ENCODE results near the gene SCUBE1.

The SCUBE1 gene

DNA sequence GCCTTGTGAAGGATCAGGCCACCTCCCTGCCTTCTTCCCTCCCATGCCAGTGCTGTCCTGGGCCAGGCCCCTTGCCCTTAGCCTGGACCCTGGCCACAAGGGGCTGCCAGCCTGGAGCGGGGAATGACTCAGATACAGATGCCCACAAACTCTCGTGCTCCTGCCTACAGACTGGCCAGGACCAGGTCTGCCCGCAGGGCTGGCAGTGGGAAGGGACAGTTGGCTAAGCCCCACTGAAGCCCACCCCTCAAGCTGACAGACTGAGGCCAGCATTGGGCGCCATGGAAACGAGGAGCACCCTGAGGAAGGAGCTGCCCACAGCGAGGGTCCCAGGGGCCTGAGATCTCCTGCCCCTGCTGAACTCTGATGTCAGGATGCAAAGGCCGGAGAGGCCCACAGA is 14.1 kb downstream of the SCUBE1 start:
- DNase-seq (ENCODE audit: low spot score) = no peak
- no peak for FAIRE-seq

DNA sequence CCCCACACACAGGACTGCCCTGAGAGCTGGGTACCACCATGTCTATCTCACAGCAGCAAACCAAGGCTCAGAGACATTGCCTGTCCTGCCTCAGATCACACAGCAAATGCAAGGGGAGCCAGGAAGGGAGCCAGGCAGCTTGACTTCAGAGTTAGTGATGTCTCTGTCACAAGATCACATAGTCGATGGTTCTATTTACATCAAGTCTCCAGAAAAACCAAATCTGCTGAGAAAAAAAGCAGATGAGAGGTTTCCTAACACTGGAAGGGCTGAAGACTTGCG is 16.1 kb downstream of the SCUBE1 start:
- DNase-seq (ENCODE audit: low spot score) (no peak), FAIRE-seq (no peak)

DNA sequence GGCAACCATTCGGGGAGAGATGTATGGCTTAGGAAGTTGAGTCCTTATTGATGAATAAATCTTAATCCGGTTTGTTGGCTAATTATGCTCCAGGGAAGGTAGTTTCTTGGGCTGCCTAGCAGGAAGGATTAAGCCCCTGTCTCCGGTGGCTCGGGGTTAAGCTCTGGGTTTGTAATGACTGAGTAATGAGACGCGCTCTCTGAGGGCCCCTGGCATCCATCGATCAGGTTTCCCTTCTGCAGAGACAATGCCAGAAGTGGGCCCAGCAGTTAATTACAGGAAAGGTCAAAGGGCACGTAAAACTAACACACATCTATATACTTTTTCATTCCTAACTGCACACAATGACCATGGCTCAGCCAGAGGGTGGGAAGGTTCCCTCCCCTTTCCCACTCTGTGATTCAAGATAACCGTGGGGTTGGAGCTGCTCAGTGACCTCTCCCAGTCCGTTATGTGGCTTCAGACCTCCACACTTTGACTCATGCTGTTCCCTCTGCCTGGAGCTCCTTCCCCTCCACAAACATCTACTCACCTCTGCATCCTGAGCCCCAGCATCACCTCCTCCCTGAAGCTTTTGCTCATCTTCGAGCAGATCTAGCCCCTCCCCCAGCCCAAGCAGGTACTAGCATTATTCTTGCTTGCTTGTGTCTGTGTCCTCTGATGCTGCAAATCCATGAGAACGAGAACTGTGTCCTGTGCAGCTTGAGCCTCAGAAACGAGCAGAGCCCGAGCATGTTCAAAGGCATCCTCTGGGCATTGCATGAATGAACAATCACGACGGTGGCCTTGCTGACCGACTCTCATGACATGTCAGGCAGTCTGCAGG is 16.6 kb downstream of the SCUBE1 start:
- FAIRE-seq = no peak
- no peak for DNase-seq (ENCODE audit: low spot score)

DNA sequence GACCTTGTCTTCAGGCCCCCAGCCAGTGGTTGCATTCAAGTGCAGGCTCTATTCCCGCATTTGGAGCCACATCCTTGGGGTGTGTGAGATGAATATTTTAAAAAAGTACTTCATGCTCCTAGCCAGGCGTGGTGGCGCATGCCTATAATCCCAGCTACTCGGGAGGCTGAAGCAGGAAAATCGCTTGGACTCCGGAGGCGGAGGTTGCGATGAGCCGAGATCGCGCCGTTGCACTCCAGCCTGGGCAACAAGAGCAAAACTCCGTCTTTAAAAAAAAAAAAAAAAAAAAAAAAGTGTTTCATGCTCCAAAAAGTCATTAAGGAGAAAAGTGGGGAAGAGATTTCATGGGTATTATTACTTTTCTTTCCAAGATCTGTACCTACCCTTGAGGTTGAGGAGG is 18.0 kb downstream of the SCUBE1 start:
- FAIRE-seq (no peak), DNase-seq (ENCODE audit: low spot score) (no peak)

DNA sequence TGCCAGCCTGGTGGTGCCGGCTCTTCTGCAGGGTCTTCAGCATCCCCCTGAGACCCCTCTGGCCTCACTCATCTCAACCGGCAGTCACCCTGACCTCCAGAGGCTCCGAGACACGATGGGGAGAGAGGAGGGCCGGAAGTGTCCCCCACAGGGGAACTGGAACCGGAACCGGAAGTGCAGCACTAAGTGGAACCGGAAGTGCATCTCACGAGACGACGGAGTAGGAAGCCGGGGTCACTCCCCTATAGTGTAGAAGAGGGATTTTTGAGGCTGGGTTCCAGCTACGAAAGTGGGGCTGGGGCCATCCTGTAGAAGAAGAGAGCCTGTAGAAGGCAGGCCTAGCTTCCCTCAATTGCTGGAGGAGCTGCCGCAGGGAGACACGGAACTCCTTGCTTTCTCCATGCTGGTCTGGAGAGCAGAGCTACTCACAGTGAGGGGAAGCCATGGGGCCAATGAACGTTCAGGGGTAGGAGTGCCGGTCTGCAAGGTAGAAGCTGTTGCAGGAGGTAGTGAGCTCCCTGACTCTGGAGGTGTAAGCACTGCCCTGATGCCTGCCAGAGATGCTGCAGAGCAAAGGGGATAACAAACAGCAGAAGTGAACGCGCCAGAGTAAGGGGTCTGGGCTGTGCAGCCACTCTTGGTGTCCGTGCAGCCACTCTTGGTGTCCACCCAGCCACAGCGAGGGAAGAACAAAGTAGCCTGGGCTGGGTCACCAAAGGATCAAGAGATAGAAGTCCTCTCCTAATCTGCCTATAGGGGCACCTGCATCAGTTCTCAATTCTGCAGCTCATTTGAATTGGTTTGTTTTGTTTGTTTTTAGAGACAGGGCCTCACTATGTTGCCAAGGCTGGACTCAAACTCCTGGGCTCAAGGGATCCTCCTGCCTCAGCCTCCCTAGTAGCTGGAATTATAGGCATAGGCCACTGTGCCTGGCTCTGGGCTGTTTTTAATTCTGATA is 21.9 kb downstream of the SCUBE1 start:
- FAIRE-seq (no peak), DNase-seq (ENCODE audit: low spot score) (no peak)

DNA sequence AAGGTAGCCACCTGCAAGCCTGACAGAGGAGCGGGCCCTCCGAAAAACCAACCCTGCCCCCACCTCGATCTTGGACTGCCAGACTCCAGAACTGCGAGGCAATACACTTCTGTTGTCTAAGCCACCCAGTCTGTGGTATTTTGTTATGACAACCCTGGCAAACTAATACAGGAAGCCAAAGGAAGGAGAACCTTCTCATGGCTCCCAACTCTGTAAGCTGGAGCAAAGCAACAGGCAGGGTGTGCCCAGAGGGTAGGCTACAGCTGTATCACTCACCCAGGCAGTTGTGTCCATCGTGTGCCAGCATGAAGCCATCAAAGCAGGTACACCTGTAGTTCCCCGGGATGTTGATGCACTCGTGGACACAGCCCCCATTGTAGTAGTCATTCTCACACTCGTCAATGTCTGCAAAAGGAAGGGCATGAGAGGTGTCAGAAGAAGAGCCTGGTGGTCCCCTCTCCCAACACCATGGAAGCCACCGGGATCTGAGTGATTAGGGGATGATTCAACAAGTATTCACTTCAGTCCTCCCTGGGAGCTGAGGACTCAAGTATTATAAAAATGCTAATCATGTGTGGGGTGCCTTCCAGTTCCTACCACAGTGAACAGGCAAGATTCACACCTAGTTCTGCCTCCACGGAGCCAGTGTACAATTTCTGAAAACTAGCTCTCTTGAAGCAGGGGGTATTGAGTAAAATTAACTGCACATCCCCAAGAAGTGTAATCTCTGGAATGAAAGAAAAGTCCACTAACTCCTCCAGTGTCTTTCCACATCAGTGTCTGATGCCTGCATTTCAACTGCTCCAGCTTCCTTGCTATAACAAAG is 23.3 kb downstream of the SCUBE1 start:
- FAIRE-seq (no peak), DNase-seq (ENCODE audit: low spot score) (no peak)

DNA sequence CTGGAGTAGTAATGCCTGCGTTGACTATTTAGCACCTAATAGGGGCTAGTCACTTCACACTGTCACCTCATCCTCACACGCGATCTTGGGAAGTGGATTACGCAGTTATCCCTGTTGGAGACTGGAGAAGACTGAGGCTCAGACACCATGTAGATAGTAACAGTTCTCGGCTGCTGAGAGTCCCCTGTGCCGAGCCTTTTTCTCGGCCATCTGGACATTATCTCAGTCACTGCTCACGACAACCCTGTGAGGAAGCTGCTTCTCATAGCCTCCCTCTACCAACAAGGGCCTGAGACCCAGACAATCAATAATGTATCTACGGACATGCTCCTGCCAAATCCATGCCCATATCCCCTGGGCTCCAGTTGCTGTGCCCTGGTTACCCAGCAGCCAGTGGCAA is 25.9 kb downstream of the SCUBE1 start:
- FAIRE-seq (no peak), DNase-seq (ENCODE audit: low spot score) (no peak)

DNA sequence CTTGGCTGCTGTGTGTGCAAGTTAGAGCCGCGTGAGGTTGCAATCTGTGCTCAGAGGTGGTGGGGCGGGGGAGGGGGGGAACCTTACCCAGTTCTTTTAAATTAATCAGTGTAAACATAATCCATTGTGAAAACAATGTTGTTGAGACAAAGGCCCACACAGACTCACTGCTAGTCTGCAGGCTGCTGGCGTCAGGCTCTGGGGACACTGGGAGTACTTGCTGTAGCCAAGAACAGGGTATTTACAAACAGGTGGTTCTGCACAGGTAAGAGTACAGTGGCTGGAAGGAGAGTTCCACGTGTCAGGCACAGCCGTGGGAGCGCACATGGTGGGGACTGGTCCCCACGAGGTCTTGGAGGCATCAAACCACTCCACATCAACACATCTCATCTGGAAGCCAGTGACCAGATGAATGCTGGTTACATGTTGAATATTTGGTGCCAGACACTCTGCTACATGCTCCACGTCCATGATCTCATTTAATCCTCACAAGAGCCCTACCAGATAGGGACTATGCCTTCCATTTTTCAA is 27.4 kb downstream of the SCUBE1 start:
- DNase-seq (ENCODE audit: low spot score) = no peak
- FAIRE-seq = no peak

DNA sequence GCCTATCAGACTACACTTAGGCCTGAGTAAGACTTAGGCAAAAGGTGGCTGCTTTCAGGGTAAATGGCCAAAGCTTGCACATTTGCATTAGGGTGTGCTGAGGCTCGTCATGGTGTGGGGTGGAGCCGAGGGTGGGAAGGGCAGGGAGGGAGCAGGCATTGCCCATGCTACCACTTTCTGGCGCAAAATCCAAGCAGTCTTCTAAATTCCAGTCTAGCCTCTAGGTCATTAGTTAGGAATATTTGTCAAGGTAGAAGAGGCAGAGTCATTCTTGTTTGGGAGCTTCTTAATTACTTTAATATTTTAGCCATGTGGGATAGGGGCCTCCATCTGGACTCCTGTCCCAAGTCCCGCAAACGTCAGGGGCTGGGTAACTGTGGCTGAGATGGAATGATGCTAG is 28.6 kb downstream of the SCUBE1 start:
- FAIRE-seq (no peak), DNase-seq (ENCODE audit: low spot score) (no peak)

DNA sequence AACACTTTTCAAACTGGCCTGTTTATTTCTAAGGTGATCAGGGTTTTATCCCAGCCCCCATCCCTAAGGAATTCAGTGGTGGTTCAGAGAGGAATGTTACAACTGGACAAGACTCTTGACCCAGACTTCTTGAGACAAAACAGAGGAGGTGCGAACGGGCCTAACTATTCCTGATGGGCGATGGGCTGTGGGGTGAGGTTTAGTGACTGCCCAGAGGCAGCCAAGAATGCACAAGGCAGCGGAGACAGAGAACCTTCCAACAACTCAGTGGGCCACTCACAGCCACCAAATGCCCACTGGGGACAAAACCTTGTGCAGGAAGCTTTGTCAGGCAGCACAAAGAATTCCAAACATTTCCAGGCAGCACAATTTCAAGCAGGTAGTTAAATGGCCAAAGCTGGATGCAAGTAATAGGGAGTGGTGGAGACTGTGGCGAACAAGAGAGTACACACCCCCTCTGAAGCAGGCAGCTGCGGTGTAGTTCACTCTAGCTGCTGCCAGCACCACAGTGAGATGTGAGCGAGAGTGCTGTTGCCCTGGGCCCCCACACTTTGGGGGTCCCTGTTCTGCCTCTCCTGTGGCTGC is 29.2 kb downstream of the SCUBE1 start:
- DNase-seq (ENCODE audit: low spot score) (no peak), FAIRE-seq (no peak)

DNA sequence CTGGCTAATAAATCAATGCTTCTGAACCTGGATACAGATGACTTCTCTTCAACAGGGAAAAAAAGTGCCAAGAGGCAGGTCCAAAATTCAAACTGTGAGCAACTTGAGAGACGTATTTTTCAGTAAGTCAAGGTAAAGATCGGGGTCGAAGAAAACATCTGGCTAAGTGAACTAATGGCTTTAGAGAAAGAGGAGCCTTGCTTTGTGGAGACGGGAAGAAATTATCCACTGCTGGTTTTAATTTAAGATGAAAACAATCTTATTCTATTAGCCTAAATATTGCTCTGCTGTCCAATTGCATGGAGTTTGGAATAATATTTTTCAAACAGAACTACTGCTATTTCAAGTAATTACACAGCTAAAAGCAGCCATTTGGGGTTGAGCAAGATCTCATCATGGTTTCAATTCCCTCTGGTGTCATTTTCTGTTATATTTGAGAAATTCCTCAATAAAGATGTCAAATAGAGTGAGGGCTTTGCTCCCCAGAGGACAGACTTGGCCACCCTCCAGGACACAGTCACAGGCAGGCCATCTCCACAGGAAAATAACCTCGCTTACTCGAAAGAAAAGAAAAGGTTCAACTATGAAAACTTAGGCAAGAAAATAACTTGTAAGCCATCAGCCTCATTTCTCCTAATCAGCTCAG is 29.8 kb downstream of the SCUBE1 start:
- no peak for FAIRE-seq
- DNase-seq (ENCODE audit: low spot score) = no peak

DNA sequence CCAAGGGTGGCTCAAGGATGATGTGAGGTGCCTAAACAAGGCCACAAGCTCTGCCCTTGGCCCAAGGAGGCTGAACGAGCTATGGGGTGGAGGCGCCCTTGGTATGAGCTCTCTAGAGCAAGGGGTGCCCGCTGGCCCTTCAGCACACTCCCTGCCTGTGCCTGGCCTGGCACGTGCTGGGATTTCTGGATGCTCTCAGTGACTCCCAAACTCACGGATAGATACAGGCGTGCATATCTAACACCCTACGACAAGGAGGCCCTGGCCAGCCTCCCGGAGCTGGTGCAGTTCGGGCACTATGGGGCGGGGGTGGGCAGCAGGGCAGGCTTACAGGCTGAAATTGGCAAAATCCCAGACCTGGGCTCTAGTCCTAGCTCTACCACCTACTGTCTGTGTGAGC is 30.6 kb downstream of the SCUBE1 start:
- no peak for FAIRE-seq
- no peak for DNase-seq (ENCODE audit: low spot score)

DNA sequence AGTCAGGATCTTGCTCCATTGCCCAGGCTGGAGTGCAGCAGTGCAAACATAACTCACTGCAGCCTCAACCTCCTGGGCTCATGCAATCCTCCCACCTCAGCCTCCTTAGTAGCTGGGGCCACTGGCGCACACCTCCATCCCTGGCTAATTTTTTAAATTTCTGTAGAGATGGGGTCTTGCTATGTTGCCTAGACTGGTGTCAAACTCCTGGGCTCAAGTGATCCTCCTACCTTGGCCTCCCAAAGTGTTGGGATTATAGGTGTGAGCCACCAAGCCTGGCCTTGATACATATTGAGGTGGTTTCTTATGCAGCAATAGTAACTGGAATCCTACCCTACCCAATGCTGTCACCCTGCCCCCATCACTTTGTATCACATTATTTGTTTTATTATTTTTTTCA is 32.4 kb downstream of the SCUBE1 start:
- DNase-seq (ENCODE audit: low spot score) (no peak), FAIRE-seq (no peak)

DNA sequence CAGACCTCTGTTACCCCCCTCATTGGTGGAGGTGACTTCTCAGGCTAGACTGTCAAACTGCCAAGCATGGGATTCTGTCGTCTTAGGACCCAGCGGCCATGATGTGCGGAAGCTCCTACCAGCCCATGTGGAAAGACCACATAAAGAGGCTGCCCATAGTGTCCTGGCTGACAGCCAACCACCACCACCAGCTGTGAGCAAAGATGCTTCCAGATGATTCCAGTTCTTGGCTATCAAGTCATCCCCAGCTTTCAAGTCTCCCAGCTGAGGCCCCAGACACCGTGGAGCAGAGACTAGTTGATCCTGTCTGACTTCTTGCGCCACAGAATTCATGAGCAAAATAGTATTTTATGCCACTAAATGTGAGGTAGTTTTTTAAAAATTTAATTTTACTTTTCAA is 32.9 kb downstream of the SCUBE1 start:
- DNase-seq (ENCODE audit: low spot score) (no peak), FAIRE-seq (no peak)

DNA sequence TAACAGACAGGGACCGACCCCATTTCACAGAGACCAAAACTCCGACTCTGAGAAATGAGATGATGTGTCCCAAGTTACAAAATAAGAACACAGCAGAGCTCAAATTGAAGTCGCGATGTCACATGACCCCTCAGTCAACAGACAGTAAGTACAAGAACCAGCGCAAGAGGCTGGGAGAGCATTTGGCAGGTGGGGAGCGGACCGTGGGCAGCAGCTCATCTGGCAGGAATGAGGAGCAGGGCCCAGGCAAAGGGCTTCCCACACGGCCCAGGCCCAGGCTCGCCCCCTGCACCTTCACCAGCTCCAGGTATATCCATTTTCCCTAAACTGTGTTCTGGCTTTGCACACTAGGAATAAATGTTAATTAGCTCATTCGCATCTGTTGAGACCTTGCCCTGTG is 34.3 kb downstream of the SCUBE1 start:
- DNase-seq (ENCODE audit: low spot score) (no peak), FAIRE-seq (peak; percentile 77)

DNA sequence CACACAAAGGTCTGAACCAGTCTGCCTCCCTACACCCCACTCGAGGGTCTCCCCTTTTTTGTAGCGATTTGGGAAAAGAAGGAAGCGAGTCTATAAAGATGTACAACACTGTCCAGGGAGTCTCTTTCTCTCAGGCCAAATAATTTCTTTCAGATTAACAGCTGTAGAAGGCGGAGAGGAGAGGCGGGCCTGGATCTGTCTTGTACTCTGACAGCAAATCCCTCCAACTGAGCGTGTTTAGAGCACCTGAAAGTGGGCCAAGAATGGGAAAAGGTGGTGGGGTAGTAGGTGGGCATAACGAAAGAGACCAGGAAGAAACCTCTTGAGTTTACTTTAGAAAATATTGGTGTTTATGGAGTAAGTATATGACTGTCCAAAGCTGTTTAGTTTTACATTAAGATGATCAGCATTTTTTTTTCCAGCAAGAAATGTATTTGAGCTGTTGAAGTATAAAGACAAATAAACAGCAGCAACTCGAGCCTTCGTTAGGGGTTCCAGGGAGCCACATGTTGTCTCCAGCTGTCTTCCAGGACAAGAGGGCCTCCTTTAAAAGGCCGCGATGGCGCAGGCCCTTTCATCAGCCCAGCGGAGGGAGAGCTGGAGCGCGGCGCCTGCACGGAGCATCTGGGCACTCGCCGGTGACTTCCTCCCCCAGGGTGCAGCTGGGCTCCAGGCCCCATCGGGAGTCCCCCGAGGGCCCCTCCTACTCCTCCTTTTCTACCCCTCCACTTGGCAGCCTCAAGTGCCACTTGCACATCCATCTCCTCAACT is 34.9 kb downstream of the SCUBE1 start:
- DNase-seq (ENCODE audit: low spot score) (no peak), FAIRE-seq (no peak)

DNA sequence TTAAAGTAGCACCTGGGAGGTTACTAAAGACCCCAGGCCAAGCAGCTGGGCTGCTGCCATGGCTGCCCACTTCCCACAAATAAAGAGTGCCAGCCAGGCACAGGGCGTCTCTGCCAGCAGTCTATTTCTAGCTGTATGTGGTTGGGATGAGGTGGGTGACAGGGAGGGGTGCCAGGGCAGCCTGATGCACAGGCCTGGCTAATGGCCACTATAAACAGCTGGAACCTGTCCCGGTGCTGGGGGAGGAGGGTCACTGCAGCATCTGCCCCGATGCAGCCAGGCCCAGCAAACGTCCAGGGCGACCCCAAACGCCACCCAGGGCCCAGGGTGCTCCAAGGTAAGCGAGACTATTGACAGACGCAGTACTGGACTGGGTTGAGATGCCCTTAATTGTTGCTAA is 37.4 kb downstream of the SCUBE1 start:
- no peak for DNase-seq (ENCODE audit: low spot score)
- FAIRE-seq = no peak

DNA sequence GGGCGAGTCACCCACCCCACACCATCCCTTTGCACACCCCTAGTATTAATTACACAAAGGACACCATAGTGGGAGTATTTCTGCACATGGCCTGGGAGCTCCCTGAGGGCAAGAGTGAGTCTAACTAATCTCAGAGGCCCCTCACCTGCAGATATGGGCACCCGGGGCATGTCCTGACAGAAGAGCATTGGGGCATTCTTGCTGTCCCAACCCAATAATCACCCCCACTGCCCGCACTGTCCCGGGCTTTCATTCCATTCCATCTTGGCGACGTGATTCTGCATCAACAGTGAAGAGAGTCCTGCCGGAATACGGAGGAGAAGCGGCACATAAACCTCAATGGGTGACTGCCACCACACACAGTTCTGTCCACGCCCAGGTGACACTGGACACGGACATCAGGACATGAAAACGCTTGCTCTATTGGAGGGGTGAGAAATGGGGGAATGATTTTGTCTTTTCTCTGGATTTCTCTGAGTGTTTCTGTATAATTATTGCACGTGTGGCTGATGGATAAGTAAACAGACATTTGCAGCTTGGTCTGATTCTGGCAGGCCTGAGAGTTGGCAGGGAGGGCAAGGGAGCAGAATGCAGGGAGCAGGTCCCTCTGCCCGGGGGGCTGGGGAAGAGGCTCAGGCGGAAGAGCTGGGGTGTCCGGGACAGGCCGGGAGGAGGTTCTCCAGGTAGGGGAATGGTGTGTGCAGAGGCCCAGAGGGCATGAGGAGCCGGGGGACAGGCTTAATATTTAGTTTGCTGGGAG is 38.2 kb downstream of the SCUBE1 start:
- DNase-seq (ENCODE audit: low spot score) (no peak), FAIRE-seq (no peak)

DNA sequence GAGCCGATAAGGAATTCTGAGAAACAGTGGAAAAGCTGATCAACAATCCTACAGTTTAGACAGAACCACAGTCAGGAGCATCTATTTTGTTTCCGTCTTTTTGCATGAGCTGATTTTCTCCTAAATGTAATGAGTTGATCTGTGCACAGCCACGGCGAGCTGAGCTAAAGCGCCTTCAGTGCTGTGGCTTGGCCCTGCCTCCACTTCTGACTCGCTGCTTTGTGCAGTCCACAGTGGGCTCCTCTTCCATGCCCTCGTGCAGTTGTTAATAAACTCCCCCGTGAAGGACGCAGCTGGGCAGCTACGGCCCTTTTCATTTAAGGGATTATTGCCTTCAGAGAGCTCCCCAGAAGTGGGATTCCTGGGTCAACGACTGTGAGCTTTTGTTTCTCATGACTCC is 39.4 kb downstream of the SCUBE1 start:
- no peak for DNase-seq (ENCODE audit: low spot score)
- FAIRE-seq = no peak

Data from urothelium cell line (cell line).